Ovary (tissue), 9 donors: ENCODE results near the gene OR2AK2. TPM values are rescaled to one million over a fixed set of nuclear protein-coding genes. Genes with fewer than 3 reads are reported as not detected.

Source experiments
- DNase-seq, 5 donors: peaks; one replicate each; pipeline ENCODE4 v3.0.0-alpha.2; 2019 to 2020
- H3K27ac ChIP-seq, 2 donors: fragments of 200-600 bp; one replicate each; pipeline versions ENCODE4 v1.5.1 to v1.8.0; 2019 to 2022
- H3K27me3 ChIP-seq: fragments of 200-600 bp; one replicate; pipeline ENCODE4 v1.8.0; 2022
- H3K36me3 ChIP-seq: fragments of 200-600 bp; sonication (generic); one replicate; pipeline ENCODE4 v1.5.1; 2019
- H3K4me1 ChIP-seq: one replicate; pipeline ENCODE4 v1.8.1; 2013; ENCODE audit warnings: mild to moderate bottlenecking, moderate library complexity; ENCODE audit not compliant: insufficient read depth
- H3K4me3 ChIP-seq: fragments of 200-600 bp; sonication (generic); one replicate; pipeline ENCODE4 v1.5.1; 2017
- H3K9me3 ChIP-seq, 2 donors: fragments of 200-600 bp in 1 of 2; sonication (generic) in 1 of 2; one replicate each; pipeline versions ENCODE4 v1.5.1 to v1.8.1; 2013 to 2019; ENCODE audit warnings: mild to moderate bottlenecking in 1 of 2, moderate library complexity in 1 of 2
- CTCF ChIP-seq, 3 donors: fragments of 450-650 bp in 2 of 3; fragments of 200-600 bp in 1 of 3; IDR thresholded peaks; one replicate each; pipeline versions ENCODE4 v1.5.1 to v1.8.0; 2016 to 2022; ENCODE audit warnings: antibody characterized with exemption in 3 of 3, mild to moderate bottlenecking in 1 of 3
- EP300 ChIP-seq: sonication (generic); formaldehyde crosslinking; IDR thresholded peaks from one replicate; pipeline ENCODE4 v1.6.1; 2017; ENCODE audit warnings: antibody characterized with exemption
- POLR2A ChIP-seq: fragments of 450-650 bp; IDR thresholded peaks from one replicate; pipeline ENCODE4 v1.6.1; 2017; ENCODE audit warnings: antibody characterized with exemption, mild to moderate bottlenecking, moderate library complexity
- WGBS, 3 donors: extraction: QIAGEN DNeasy Blood & Tissue Kit in 1 of 3; methylation state at CpG; one replicate each; pipeline versions ENCODE4 v1.1.5 to v1.1.7; 2013 to 2017; 5-methylcytosine and 5-hydroxymethylcytosine counted together
- intact Hi-C, 4 donors: fragments of 100-400 bp; cut with DNase I; formaldehyde crosslinking; loops; one replicate each; pipeline versions ENCODE4 v1.11.0 to v1.15.1; 2022 to 2023
- polyA plus RNA-seq, 2 donors: library from polyadenylated mRNA; stranded (reverse); fragments of 200-250 nt in 1 of 2; fragments of 350-450 nt in 1 of 2; fragmentation: Illumina TruSeq in 1 of 2; extraction: RNeasy Lipid Tissue Mini Kit (QIAGEN cat#74804) in 1 of 2; gene quantifications; one replicate each; pipeline ENCODE4 v1.2.3, GENCODE V29; 2013 to 2014
- small RNA-seq: library from RNA; depleted of rRNA; stranded (forward); fragments of <200 nt; gene quantifications from one replicate; pipeline ENCODE3, GENCODE V24; 2016
- total RNA-seq, 7 donors: library from RNA; depleted of rRNA in 2 of 7; stranded (reverse); fragments of >200 nt in 2 of 7; fragmentation: NEBNext Ultra II Directional in 3 of 7; extraction: Animal tissue kit (Norgen Biotek cat#: 25700) in 3 of 7; gene quantifications; one replicate each; pipeline versions ENCODE4 v1.1.0 to v1.2.4, GENCODE V29; 2016 to 2023
- donor health status: DM: no; HTN: no; CAD: no; lungs with moderate emphysema.
- donor health status: DM: no; HTN: no; CAD: no.
- donor health status: Bipolar disorder and iron deficiency.
- donor health status: DM: yes; HTN: yes; CAD: no.
- donor health status: DM: no; HTN: no; CAD: no.
- donor health status: DM: yes; HTN: yes; CAD: no.

The OR2AK2 gene
- total and polyA plus RNA-seq, 9 donors, result 0.36 to 0.80 TPM; not detected in 7

DNA sequence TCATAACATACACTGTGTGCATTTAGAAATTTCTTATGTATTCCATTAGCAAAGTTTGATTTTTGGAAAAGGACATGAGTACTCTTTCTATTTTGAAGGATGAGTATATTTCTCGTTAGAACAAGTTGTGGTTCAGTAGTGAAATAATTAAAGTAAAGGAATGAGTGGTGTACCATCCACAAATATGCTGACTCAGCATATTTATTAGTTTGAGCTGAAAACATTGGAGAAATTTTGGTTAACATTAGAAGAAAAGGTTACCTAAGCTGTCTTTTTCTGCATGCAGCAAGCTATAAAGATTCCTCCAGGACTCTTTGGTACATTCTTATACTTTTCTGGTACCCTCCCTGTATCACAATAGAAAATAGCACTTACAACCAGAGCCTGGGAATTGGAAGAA, 42.7 kb downstream of the OR2AK2 start:
- Histone ChIP-seq H3K4me3 (no peak overlapping the region), H3K27ac (no peak overlapping the region), H3K4me1 (no peaks in the 10 kb centered on the region), H3K36me3 (no peaks in the 10 kb centered on the region), H3K27me3 (peaks cover 2% of the 10 kb centered on the region), H3K9me3 (peaks cover 0 to 3% of the 10 kb centered on the region in 2 donors)
- no peak for DNase-seq
- intact Hi-C loops, result no loop called here
- 40 to 51% (median 51%) methylated on average over 1 of the region's 1 CpG for WGBS, 3 donors
- TF ChIP-seq CTCF (IDR thresholded peaks at IDR 0.05) (no peak), EP300 (no peak), POLR2A (no peak)

DNA sequence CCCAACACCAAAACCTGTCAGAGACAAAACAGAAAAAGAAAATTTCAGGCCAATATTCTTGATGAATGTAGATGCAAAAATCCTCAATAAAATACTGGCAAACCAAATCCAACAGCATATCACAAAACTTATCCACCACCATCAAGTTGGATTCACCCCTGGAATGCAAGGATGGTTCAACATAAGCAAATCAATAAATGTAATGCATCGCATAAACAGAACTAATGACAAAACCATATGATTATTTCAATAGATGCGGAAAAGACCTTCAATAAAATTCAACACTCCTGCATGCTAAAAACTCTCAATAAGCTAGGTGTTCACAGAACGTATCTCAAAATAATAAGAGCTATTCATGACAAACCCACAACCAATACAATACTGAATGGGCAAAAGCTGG, 44.6 kb downstream of the OR2AK2 start:
- TF ChIP-seq EP300, result no peak
- TF ChIP-seq CTCF (IDR thresholded peaks at IDR 0.05), result no peak
- TF ChIP-seq POLR2A, result no peak
- 80 to 84% (median 81%) methylated on average over 3 of the region's 3 CpGs for WGBS, 3 donors
- Histone ChIP-seq H3K4me1 (no peaks in the 10 kb centered on the region), H3K27ac (no peak overlapping the region), H3K4me3 (no peak overlapping the region), H3K27me3 (no peaks in the 10 kb centered on the region), H3K36me3 (no peaks in the 10 kb centered on the region), H3K9me3 (peaks cover 0 to 3% of the 10 kb centered on the region in 2 donors)
- no peak for DNase-seq
- intact Hi-C loops, result no loop called here

DNA sequence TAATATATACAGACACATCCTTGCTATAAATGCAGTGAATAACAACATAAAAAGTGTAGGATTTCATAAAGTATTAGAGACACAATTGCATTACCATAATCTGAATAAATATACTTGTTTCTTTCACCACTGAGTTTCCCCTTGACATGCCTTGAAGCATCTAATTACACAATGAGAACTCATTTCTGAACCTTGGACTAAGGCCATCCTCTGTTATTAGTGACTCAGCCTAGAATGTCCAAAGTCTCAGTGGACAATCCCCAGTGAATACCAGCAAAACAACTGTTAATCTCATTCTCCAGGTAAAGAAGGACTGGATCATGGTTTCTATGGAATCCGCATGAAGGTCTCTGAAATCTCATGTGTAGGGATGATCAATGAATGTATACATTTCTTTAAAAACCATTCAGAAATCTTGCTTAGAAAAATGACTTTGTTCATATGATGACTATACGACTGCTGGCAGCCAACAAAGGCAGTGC, 48.2 kb downstream of the OR2AK2 start, which contains the start of gene OR2L5:
Gene OR2L5, plus strand, starts transcription at position 432 of the 482 bp plus-strand sequence. CDS start 8,288 bp downstream, outside the sequence.
- no peak for DNase-seq
- intact Hi-C loops, result no loop called here
- TF ChIP-seq POLR2A (no peak), CTCF (IDR thresholded peaks at IDR 0.05) (no peak), EP300 (no peak)
- no peak within 1 kb of the TSS for H3K4me3 ChIP-seq
- no peaks in the 10 kb centered on the region for H3K4me1 ChIP-seq
- no peaks in the 10 kb centered on the region for H3K36me3 ChIP-seq
- no peaks in the 10 kb centered on the region for H3K27me3 ChIP-seq
- H3K9me3 ChIP-seq, result peaks cover 0 to 3% of the 10 kb centered on the region in 2 donors
- no peak within 1 kb of the TSS for H3K27ac ChIP-seq
- WGBS, 3 donors, result 80 to 90% (median 87%) methylated on average over 2 of the region's 2 CpGs

- Histone ChIP-seq H3K36me3 (no peaks in the 10 kb centered on the region), H3K9me3 (no peaks in the 10 kb centered on the region), H3K27ac (no peak overlapping the region), H3K4me1 (no peaks in the 10 kb centered on the region), H3K27me3 (no peaks in the 10 kb centered on the region), H3K4me3 (no peak overlapping the region)
- intact Hi-C loops, result no loop called here
- WGBS, 3 donors, result 64 to 78% (median 72%) methylated on average over 1 of the region's 1 CpG
- TF ChIP-seq CTCF (IDR thresholded peaks at IDR 0.05) (no peak), EP300 (no peak), POLR2A (no peak)
- no peak for DNase-seq
Observed at GRCh38 chr1:248015803-248016202, 50.8 kb downstream of the OR2AK2 start.

Small RNAs within 50 kb of the gene (small RNA-seq; reads per million reads assigned to genes)
- gene RF00019, result not detected

Other genes starting within 250 kb of the OR2AK2 start
- gene OR6F1, start 248.6 kb upstream of the OR2AK2 start, total RNA-seq, result not detected
- gene OR6F1, start 248.6 kb upstream of the OR2AK2 start, polyA plus RNA-seq, result not detected
- not detected for gene OR14K1, start 226.6 kb upstream of the OR2AK2 start, total RNA-seq
- not detected for gene OR14K1, start 226.6 kb upstream of the OR2AK2 start, polyA plus RNA-seq
- not detected for gene OR14A2, start 217.1 kb upstream of the OR2AK2 start, total RNA-seq
- not detected for gene OR14A2, start 217.1 kb upstream of the OR2AK2 start, polyA plus RNA-seq
- gene OR1C1, start 204.7 kb upstream of the OR2AK2 start, total RNA-seq, result not detected
- gene OR1C1, start 204.7 kb upstream of the OR2AK2 start, polyA plus RNA-seq, result not detected
- not detected for gene OR14A16, start 141.1 kb upstream of the OR2AK2 start, total RNA-seq
- gene OR14A16, start 141.1 kb upstream of the OR2AK2 start, polyA plus RNA-seq, result not detected
- gene OR11L1, start 123.3 kb upstream of the OR2AK2 start, total RNA-seq, result not detected
- not detected for gene OR11L1, start 123.3 kb upstream of the OR2AK2 start, polyA plus RNA-seq
- 1 to 10 TPM in 1 of 7 donors, under 1 TPM in 6; 0.13 to 3.2 (median 0.41) TPM for gene TRIM58, start 108.0 kb upstream of the OR2AK2 start, total RNA-seq
- under 1 TPM; 0.13 to 0.35 TPM for gene TRIM58, start 108.0 kb upstream of the OR2AK2 start, polyA plus RNA-seq
- gene OR2W3, start 69.6 kb upstream of the OR2AK2 start, total RNA-seq, result under 1 TPM in 2 of 7 donors, not detected in 5; 0.25 to 0.46 TPM
- under 1 TPM in 1 of 2 donors, not detected in 1; 0.22 TPM for gene OR2W3, start 69.6 kb upstream of the OR2AK2 start, polyA plus RNA-seq
- not detected for gene OR2T8, start 45.0 kb upstream of the OR2AK2 start, total RNA-seq
- not detected for gene OR2T8, start 45.0 kb upstream of the OR2AK2 start, polyA plus RNA-seq
- gene OR2AJ1, start 40.3 kb upstream of the OR2AK2 start, total RNA-seq, result not detected
- not detected for gene OR2AJ1, start 40.3 kb upstream of the OR2AK2 start, polyA plus RNA-seq
- under 1 TPM in 1 of 7 donors, not detected in 6; 0.34 TPM for gene OR2L8, start 16.4 kb upstream of the OR2AK2 start, total RNA-seq
- gene OR2L8, start 16.4 kb upstream of the OR2AK2 start, polyA plus RNA-seq, result not detected
- gene OR2L5, start 48.4 kb downstream of the OR2AK2 start, total RNA-seq, result under 1 TPM in 1 of 7 donors, not detected in 6; 0.23 TPM
- not detected for gene OR2L5, start 48.4 kb downstream of the OR2AK2 start, polyA plus RNA-seq
- gene OR2L2, start 64.8 kb downstream of the OR2AK2 start, total RNA-seq, result under 1 TPM in 5 of 7 donors, not detected in 2; 0.08 to 0.69 (median 0.17) TPM
- gene OR2L2, start 64.8 kb downstream of the OR2AK2 start, polyA plus RNA-seq, result under 1 TPM in 1 of 2 donors, not detected in 1; 0.12 TPM
- under 1 TPM in 4 of 7 donors, not detected in 3; 0.08 to 0.24 (median 0.16) TPM for gene OR2L3, start 81.6 kb downstream of the OR2AK2 start, total RNA-seq
- not detected for gene OR2L3, start 81.6 kb downstream of the OR2AK2 start, polyA plus RNA-seq
- under 1 TPM in 3 of 7 donors, not detected in 4; 0.24 to 0.34 (median 0.25) TPM for gene OR2L13, start 130.0 kb downstream of the OR2AK2 start, total RNA-seq
- under 1 TPM; 0.04 to 0.13 TPM for gene OR2L13, start 130.0 kb downstream of the OR2AK2 start, polyA plus RNA-seq
- gene OR2M5, start 179.9 kb downstream of the OR2AK2 start, total RNA-seq, result not detected
- gene OR2M5, start 179.9 kb downstream of the OR2AK2 start, polyA plus RNA-seq, result not detected
- gene OR2M2, start 209.6 kb downstream of the OR2AK2 start, total RNA-seq, result not detected
- not detected for gene OR2M2, start 209.6 kb downstream of the OR2AK2 start, polyA plus RNA-seq
- under 1 TPM in 1 of 7 donors, not detected in 6; 0.11 TPM for gene OR2M3, start 232.0 kb downstream of the OR2AK2 start, total RNA-seq
- gene OR2M3, start 232.0 kb downstream of the OR2AK2 start, polyA plus RNA-seq, result not detected